ENCODE results near the gene TPO. TPM values are rescaled to one million over a fixed set of nuclear protein-coding genes. Genes with fewer than 3 reads are reported as not detected.
"Not testable (repeated sequence)": the region's sequence is repeated elsewhere in the genome, so short reads cannot be mapped to it uniquely, and the experiment has no call there.

Gene TPO
- total RNA-seq, 1 donor from 2014 or later, result not detected

GRCh38 chr2:1378456-1379150 lies 34.7 kb upstream of the TPO start:
- no peaks in the 10 kb centered on the region for H3K4me1 Mint-ChIP-seq
- H3K9me3 Mint-ChIP-seq, result no peaks in the 10 kb centered on the region
- no peak overlapping the region for H3K4me3 Mint-ChIP-seq
- H3K27ac Mint-ChIP-seq, result no peak overlapping the region
- no peak for DNase-seq (ENCODE audit: low spot score in 2 of 2, unreplicated experiment in 2 of 2)
- H3K36me3 Mint-ChIP-seq, result no peaks in the 10 kb centered on the region
- peaks cover 33% of the 10 kb centered on the region for H3K27me3 Mint-ChIP-seq (ENCODE audit: low read depth)
- TF ChIP-seq CTCF (IDR thresholded peaks at IDR 0.05; ENCODE audit: unreplicated experiment), result no peak

GRCh38 chr2:1381644-1382043 lies 31.6 kb upstream of the TPO start:
- Mint-ChIP-seq H3K27ac (no peak overlapping the region), H3K27me3 (ENCODE audit: low read depth) (peaks cover 30% of the 10 kb centered on the region), H3K9me3 (peaks cover 6% of the 10 kb centered on the region), H3K36me3 (no peaks in the 10 kb centered on the region), H3K4me3 (no peak overlapping the region), H3K4me1 (no peaks in the 10 kb centered on the region)
- TF ChIP-seq CTCF (IDR thresholded peaks at IDR 0.05; ENCODE audit: unreplicated experiment), result no peak
- no peak for DNase-seq (ENCODE audit: low spot score in 2 of 2, unreplicated experiment in 2 of 2)

GRCh38 chr2:1387954-1388725 lies 25.1 kb upstream of the TPO start:
- Mint-ChIP-seq H3K4me3 (peak overlapping the region; percentile 55), H3K9me3 (peaks cover 15% of the 10 kb centered on the region), H3K27me3 (ENCODE audit: low read depth) (peaks cover 13% of the 10 kb centered on the region)
- H3K27ac Mint-ChIP-seq; H3K36me3 Mint-ChIP-seq; DNase-seq (ENCODE audit: low spot score in 2 of 2, unreplicated experiment in 2 of 2); H3K4me1 Mint-ChIP-seq: not testable (repeated sequence)

- not testable (repeated sequence) for DNase-seq (ENCODE audit: low spot score in 2 of 2, unreplicated experiment in 2 of 2); H3K36me3 Mint-ChIP-seq; H3K4me3 Mint-ChIP-seq; H3K4me1 Mint-ChIP-seq; H3K27ac Mint-ChIP-seq
- peaks cover 13% of the 10 kb centered on the region for H3K27me3 Mint-ChIP-seq (ENCODE audit: low read depth)
- peaks cover 15% of the 10 kb centered on the region for H3K9me3 Mint-ChIP-seq
Observed at GRCh38 chr2:1390118-1390517, 23.1 kb upstream of the TPO start.

- peaks cover 4% of the 10 kb centered on the region for H3K9me3 Mint-ChIP-seq
- no peak for DNase-seq (ENCODE audit: low spot score in 2 of 2, unreplicated experiment in 2 of 2)
- H3K27ac Mint-ChIP-seq, result no peak overlapping the region
- no peak overlapping the region for H3K4me3 Mint-ChIP-seq
- TF ChIP-seq CTCF (IDR thresholded peaks at IDR 0.05; ENCODE audit: unreplicated experiment), result no peak
- H3K36me3 Mint-ChIP-seq, result no peaks in the 10 kb centered on the region
- peaks cover 13% of the 10 kb centered on the region for H3K27me3 Mint-ChIP-seq (ENCODE audit: low read depth)
- peaks cover 4% of the 10 kb centered on the region for H3K4me1 Mint-ChIP-seq
Observed at GRCh38 chr2:1393321-1393720, 19.9 kb upstream of the TPO start.

- Mint-ChIP-seq H3K4me1 (peaks cover 4% of the 10 kb centered on the region), H3K4me3 (no peak overlapping the region), H3K36me3 (no peaks in the 10 kb centered on the region), H3K27ac (no peak overlapping the region), H3K27me3 (ENCODE audit: low read depth) (peaks cover 18% of the 10 kb centered on the region), H3K9me3 (no peaks in the 10 kb centered on the region)
- no peak for DNase-seq (ENCODE audit: low spot score in 2 of 2, unreplicated experiment in 2 of 2)
- no peak for TF ChIP-seq CTCF (IDR thresholded peaks at IDR 0.05; ENCODE audit: unreplicated experiment)
Observed at GRCh38 chr2:1394709-1395408, 18.4 kb upstream of the TPO start.
